NCI-H510A treated with DMSO at 0.1 percent for 48 hours (cell line): Measurements from ENCODE around the gene SNCAIP.
"Not testable (repeated sequence)": the region's sequence is repeated elsewhere in the genome, so short reads cannot be mapped to it uniquely, and the experiment has no call there.

ENCODE experiments used
- DNase-seq: peaks from one replicate; lab custom pipeline; 2025; lab: John Stamatoyannopoulos, UW

The SNCAIP gene

GRCh38 chr5:122465994-122466393 is 154.0 kb downstream of the SNCAIP start:
- no peak for DNase-seq

DNA sequence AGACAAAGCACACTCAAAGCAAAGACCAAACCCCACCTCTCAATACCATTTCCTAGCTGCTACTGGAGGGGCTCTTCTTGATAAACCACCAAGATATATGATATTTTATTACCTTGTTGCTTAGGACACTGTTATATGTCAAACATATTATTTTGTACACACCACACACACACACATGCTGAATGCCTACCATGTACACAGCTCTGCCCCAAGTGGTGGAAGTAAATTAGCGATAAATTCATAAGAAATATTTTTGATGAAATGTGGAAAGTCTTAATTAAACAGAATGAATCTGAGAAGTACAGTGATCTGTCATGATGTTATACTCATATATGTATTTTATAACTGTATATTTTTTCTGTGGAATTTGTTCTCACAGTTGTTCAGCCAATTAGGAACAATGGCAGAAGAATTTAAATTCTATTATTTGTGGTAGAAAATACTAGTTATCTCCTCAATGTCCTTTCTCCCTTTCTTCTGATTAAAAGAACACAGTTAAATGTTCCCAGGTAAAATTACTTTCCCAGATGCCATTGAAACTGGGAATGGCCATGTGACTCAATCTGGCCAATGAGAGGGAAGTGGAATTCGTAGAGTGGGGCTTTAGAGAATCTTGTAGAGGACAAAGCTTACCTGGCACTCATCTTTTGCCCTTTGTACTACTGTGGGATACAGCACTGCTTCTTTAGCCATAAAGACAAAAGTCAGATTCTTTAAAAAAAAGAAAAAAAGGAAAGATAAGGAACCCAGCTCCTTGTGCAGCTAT is 156.5 kb downstream of the SNCAIP start:
- no peak for DNase-seq

DNA sequence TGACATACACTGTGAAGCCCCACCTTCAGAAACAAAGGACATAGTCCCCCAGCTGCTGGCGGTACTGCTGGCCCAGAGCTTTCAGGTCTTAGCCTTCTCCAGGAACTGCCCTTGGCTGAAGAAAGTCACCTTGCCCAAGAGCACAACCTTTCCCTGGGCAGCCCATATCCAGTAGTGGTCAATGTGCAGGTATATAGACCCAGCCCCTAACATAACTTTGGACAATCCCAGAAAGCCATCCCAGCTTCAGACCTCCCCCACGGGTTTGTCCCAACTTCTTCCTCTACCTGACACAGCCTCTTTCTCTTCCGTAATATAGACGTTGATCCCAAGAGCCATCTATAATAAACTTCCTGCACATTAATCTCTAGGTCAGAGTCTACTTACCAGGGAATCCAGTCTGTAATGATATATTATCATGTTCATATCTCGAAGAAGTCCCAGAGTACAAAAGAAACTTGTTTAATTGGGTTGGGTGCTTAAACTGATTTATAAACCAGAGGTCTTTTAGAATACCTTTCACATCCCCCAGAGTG is 157.4 kb downstream of the SNCAIP start:
- no peak for DNase-seq

DNA sequence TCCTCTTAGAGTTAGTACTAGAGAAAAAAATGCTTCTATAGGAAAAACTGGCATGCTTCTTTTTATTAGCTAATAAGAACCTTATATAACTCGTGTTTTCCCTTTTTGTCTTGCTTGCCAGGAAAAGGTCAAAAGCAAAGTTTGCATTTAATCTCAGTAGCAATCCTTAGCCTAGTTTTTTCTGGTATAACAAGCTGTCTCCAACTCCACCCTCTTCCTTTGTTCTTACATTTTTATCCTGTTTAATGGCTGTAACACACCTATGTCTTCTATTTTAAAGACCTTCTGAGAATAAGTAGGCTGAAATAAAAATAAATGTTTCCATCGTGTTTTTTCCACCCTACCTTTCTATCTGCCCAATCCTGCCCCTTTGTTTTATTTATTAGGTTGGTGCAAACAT is 158.3 kb downstream of the SNCAIP start:
- no peak for DNase-seq

- DNase-seq = no peak
These were observed 159.2 kb downstream of the SNCAIP start for GRCh38 chr5:122471031-122471751.

DNA sequence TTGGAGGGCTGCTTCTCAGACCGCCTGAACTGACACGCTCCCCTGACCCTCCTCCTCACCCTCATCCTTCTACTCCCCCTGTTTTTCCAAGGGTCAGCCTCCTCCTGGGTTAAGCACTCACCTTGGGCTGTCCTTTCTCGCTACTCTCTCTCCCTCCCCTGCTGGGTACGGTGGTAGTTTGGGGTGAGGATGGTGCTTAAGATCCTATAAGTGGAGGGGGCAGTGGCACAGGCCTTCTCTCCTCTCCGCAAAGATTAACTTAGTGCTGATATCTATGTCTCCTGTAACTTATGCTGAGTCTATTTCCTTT is 159.7 kb downstream of the SNCAIP start:
- DNase-seq = no peak

GRCh38 chr5:122473138-122473843 is 161.3 kb downstream of the SNCAIP start:
- DNase-seq = no peak

DNA sequence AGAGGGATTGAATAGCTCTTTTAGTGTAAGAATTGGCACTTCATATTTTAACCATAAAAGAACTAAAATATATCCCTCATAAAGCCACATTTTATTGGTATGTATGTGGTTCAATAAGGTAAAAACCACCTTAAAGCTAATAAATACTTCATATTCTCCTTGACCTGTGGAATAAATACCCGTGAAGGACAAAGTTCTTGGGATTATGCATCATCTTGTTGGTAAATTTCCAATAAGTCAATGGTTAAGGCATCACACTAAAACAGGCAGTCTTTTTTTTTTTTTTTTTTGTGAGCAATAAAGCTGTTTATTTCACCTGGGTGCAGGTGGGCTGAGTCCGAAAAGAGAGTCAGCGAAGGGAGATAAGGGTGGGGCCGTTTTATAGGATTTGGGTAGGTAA is 161.9 kb downstream of the SNCAIP start:
- DNase-seq = no peak

DNA sequence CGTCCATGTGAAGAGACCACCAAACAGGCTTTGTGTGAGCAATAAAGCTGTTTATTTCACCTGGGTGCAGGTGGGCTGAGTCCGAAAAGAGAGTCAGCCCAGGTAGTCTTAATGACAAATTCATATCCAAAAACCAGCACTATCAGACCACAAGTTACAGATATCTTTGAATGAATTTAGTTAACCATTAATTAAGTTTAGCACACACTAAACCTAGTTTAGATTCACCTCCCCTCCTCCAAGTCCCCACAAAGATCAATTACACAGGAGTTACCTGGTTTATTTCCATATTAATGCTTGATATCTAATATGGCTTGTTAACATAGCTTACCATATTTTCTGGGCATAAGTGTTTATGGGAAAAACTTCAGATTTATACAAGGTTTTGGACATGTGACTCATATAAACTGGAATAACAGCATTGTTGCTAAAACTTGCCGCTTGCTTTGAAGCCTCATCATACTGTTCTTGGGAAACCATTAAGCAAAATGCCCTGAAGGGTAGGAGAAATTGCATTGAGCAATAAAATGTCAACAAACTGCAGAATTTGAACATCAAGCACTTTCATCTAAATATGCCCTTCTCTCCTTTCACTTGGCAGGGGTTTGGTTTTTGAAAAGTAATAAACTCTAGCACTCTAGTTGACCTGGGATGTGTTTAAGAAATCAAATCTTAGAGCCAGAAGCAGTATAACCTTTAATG is 166.9 kb downstream of the SNCAIP start:
- DNase-seq = no peak

- no peak for DNase-seq
These were observed 168.1 kb downstream of the SNCAIP start for GRCh38 chr5:122480146-122480545.

GRCh38 chr5:122484103-122484502 is 172.1 kb downstream of the SNCAIP start:
- DNase-seq = no peak

- DNase-seq = no peak
These were observed 173.2 kb downstream of the SNCAIP start for GRCh38 chr5:122485226-122485625.

GRCh38 chr5:122486616-122487015 is 174.6 kb downstream of the SNCAIP start:
- not testable (repeated sequence) for DNase-seq

- DNase-seq = no peak
These were observed 178.7 kb downstream of the SNCAIP start for GRCh38 chr5:122490718-122491117.

- DNase-seq = no peak
These were observed 180.6 kb downstream of the SNCAIP start for GRCh38 chr5:122492675-122493074.

GRCh38 chr5:122493091-122494021 is 181.3 kb downstream of the SNCAIP start:
- DNase-seq = no peak

- no peak for DNase-seq
These were observed 182.1 kb downstream of the SNCAIP start for GRCh38 chr5:122494109-122494508.

- DNase-seq = no peak
These were observed 186.1 kb downstream of the SNCAIP start for GRCh38 chr5:122498163-122498562.

DNA sequence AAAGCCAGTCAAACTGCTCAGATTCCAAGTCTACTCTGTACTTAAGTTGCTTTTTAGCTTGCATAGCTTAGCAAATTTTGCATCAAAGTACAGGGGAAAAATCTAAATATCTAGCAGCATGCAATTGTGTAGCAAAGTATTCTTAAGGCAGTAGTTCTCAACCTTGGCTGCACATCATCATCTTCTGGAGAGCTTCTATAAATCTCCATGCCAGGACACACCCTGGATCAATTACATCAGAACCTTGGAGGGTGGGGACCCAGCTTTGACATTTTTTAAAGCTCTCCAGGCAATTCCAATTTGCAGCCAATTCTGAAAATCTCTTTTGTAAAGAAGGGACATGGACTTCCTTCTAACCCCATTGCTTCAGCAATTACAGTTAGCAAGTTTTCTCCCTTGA is 187.5 kb downstream of the SNCAIP start:
- no peak for DNase-seq

GRCh38 chr5:122500245-122501088 is 188.4 kb downstream of the SNCAIP start:
- DNase-seq = no peak
